Stimulated activated CD8-positive, alpha-beta memory T cell treated with anti-CD3 and anti-CD28 coated beads, Interleukin-12 subunit alpha, Interleukin-12 subunit beta, amount 100 ng/mL, for 4 hours (primary cell): ENCODE data around the gene KLF14.
"Not testable (repeated sequence)": the region's sequence is repeated elsewhere in the genome, so short reads cannot be mapped to it uniquely, and the experiment has no call there.

ENCODE experiments used
- DNase-seq: peaks from one replicate; pipeline ENCODE4 v3.0.0-alpha.2; 2020; ENCODE audit warnings: low read depth

Gene KLF14

DNA sequence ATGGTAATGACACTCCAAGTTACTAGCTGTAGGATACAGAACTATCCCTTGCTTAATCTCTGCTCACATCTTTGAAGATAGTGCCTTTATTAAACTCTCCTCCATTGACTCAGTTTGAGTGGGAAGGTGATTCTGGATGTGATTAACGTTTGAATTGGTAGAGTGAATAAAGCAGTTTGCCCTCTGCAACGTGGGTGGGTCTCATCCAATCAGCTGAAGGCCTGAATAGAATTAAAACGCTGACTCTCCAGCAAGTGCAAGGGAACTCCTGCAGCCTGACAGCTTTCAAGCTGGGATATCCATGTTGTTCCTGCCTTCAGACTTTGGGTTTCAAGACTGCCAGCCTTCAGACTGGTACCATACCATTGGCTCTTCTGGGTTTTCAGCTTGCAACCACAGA lies 21.6 kb downstream of the KLF14 start:
- no peak for DNase-seq

DNA sequence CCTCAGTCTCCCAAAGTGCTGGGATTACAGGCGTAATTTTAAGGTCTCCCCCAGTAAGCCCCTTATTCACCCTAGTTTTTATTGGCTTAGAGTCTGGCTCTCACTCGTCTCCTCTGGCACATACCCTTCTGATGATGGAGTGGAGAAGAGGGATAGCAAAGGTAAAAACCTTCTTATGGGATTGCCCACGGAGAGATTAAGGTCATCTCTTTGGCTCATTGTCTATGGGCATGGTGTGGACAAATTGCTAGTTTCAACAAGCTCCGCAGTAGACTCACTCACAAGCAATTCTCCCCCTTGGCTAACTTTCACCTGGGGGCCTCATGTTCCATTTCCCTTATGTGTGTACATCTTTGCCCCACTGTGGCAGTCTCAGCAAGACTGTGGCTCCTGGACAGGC lies 25.2 kb downstream of the KLF14 start:
- no peak for DNase-seq

DNA sequence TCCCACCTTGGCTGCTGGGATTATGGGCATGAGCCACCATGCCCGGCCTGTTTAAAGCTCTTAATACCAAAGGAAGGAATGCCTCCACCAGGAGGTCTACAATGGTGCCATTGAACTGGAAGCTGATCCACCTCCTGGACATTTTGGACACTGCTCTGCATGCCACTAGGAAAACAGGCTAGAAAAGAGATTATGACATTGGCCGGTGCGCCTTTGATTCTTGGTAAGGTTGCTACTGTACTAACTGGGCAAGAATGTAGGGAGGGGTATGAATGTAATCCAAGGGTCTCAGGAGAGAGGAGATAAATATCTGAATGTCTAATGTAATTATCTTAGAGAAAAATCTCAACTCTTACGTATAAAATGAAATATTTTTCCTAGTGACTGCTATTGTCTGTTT lies 26.0 kb downstream of the KLF14 start:
- no peak for DNase-seq

DNA sequence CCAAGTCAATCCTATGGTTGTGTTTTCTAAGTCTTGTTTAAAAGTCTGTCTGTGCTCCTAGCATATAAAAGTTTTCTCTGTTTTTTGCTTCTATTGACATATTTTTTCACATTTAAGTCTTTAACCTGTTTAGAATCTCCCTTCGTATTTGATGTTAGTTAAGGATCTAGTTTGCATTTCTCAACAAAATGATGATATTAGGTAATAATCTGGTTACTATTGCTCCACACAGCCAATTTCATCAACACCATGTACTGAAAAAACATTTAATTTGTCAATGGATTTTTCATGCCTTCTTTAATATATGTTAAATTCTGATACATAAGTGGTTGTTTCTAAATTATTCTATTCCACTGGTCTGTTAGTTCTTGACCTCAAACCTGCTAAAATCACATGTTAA lies 30.2 kb downstream of the KLF14 start:
- no peak for DNase-seq

DNA sequence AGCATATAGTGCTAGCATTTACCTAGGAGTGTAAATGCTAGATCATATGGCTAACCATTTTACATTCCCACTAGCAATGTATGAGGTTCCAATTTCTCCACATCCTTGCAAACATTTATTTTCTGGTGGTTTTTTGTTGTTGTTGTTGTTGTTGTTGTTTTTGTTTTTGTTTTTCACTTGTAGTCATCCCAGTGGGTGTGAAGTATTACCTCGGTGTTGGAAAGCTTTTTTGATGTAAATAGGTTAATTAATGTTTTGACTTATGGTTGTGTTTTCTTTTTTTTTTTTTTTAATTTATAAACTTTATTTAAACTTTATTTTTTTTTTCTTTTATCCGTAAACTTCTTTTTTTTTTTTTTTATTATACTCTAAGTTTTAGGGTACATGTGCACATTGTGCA lies 32.4 kb downstream of the KLF14 start:
- DNase-seq = no peak

DNA sequence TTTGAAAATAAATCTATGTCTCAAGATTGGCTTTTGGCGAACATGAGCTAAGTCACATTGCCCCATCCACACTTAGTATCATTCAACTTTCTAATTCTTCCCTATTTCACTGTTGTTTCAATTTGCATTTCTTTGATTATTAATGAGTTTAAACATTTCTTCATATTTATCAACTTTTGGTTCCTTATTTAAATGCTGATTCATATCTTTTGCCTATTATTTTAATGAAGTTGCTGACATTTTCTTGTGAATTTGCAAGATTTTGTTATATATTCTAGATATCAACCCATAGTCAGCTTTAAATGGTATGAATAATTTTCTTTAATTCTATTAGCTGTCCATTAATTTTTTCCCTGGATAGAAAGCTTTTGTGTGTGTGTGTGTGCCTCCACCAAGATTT lies 33.2 kb downstream of the KLF14 start:
- DNase-seq = no peak

DNA sequence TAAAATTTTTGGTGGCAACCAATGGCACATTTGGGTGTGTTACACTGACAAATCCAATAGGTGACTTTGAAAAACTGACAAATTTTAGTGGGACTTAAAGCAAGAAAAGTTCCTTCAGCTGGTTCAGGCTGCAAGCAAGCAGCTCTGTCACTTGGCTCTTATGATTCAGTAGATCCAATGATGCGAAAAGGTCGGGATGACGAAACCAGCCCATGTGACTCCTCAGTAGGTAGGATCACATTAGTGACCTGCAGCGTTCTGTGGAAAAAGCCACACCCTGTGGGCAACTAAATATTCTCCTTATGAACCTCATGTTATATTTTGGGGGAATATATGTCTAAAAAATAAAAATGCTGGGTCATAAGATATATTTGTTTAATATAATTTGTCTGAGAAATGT lies 34.3 kb downstream of the KLF14 start:
- no peak for DNase-seq

DNA sequence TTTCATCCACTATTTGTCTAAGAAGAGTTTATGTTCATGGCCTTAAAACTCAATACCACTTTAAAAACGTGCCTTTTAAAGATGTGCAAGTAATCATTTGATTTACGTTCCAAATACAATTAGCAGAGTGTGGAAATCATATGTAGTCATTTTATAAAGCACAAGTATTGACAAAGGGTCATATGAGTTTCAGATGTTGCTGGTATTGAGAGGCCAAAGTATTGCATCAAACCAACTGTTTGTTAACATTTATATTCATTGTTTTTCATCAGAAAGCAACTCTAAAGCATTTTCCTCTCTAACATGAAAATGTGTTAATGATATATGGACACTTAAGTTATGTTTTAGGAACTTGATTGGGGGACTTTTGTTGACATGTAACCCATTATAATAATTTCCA lies 36.2 kb downstream of the KLF14 start:
- no peak for DNase-seq

DNA sequence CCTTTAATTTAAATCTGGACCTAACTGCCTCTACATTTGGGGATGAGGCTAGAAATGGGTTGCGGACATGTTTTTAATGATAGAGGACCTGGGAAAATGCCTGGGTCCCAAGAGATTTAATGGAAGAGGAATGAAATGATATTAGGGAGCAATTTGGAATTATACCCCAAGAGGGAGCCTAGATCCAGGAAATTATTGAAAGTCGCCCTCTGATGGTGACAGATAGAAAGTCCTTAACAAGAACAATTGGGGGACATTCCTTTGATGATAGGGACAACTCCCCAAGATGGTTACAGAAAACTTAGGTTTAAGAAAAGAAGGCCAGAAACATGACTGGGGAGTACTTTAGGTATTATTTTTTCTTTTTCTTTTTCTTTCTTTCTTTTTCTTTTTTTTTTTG lies 38.2 kb downstream of the KLF14 start:
- DNase-seq = no peak

DNA sequence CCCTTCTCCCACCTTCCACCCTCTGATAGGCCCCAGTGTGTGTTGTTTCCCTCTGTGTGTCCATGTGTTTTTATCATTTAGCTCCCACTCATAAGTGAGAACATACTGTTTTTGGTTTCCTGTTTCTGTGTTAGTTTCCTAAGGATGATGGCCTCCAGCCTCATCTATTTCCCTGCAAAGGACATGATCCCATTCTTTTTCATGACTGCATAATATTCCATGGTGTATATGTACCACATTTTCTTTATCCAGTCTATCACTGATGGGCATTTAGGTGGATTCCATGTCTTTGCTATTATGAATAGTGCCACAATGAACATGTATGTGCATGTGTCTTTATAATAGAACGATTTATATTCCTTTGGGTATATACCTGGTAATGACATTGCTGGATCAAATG lies 41.6 kb downstream of the KLF14 start:
- not testable (repeated sequence) for DNase-seq

DNA sequence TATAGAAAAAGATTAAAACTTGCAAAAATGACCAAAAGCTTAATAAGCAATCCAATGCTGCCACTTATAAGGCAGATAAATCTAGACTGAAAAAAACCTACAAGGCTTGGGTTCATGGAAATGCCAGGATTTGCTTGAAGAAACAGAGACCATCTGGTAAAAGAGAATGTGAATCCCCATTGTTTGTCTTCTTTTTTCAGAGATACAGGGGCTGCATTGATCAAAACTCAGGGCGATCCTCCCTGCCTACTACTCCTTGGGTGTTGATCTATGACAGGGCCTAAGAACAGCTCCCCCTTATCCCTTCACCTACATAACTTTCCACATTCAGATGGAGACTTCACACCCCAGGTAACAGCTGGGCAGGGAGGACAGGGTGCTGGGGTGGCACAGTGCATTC lies 44.3 kb downstream of the KLF14 start:
- DNase-seq = no peak

DNA sequence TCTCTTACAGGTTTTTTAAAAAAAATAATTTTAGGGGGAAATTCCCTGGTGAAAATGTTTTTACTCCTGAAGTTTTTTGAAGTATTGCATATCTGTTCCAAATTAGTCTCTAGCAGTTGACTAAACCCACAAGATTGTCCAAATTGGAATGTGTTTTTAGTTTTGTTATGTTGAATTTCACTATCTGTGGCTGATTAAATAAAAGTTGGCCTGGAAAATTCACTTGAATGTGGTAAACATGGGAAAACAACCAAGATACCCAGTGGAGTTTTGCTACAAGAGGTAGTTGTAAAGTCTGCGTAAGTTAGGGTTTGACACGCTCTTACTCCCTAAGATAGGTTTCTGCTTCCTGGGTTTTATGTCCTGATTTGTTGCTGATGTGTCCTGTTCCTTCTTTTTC lies 51.0 kb downstream of the KLF14 start:
- DNase-seq = no peak
